ENCODE data around the gene MPPED1.

MPPED1 gene

DNA sequence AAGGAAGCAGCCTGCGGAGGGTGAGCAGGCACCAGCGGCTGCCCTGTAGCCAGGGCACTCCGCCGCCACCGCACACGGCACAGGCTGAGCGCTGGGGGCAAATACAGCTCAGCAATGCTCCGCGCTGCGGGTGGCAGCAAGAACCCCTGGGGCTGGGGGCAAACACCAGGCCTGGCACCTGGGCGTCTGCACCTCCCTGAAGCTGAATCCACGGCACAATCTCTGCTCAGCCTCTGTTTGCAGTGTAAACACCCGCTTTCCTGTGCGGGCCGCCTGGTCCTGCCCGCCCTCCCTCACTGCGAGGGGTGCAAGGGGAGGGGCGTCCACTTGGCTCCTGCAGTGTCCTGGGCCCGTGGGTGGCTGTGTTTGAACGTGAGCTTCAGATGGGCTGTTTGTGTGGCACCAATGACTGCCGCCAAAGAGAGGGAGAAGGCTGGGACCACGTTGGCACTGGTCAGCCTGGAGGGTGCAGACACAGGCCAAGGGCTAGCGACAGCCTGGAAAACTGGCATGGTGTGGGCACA lies 14.8 kb upstream of the MPPED1 start:
- TF ChIP-seq CTCF (IDR thresholded peaks at IDR 0.05; ENCODE audit: control insufficient read depth, insufficient read depth, low read depth, low read length, missing control alignments), result no peak
- H3K4me3 ChIP-seq (ENCODE audit: control insufficient read depth, low read depth, low read length), result no peak overlapping the region
- no peak for DNase-seq (ENCODE audit: low read depth)

GRCh38 chr22:43397766-43398165 lies 14.0 kb upstream of the MPPED1 start:
- no peak overlapping the region for H3K4me3 ChIP-seq (ENCODE audit: control insufficient read depth, low read depth, low read length)
- DNase-seq (ENCODE audit: low read depth), result no peak
- no peak for TF ChIP-seq CTCF (IDR thresholded peaks at IDR 0.05; ENCODE audit: control insufficient read depth, insufficient read depth, low read depth, low read length, missing control alignments)

DNA sequence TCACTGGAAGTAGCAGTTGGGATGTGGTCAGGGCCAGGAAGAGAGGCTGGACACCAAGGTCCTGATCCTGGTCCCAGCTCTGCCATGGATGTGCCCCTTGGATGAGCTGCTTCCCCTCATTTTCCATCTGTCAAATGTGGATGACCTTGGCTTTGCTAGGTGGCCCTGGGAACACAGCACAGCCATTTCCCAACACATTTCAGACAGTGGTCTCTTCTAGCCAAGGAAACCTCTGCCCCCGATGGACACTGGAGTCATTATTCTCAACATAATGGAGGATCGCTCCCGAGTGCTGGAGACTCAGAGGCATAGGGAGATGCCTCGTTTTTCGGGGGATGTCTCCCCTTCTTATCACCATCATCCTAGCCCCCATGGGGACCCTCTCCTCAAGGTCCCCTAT lies 13.6 kb upstream of the MPPED1 start:
- H3K4me3 ChIP-seq (ENCODE audit: control insufficient read depth, low read depth, low read length), result no peak overlapping the region
- DNase-seq (ENCODE audit: low read depth), result no peak
- TF ChIP-seq CTCF (IDR thresholded peaks at IDR 0.05; ENCODE audit: control insufficient read depth, insufficient read depth, low read depth, low read length, missing control alignments), result no peak

DNA sequence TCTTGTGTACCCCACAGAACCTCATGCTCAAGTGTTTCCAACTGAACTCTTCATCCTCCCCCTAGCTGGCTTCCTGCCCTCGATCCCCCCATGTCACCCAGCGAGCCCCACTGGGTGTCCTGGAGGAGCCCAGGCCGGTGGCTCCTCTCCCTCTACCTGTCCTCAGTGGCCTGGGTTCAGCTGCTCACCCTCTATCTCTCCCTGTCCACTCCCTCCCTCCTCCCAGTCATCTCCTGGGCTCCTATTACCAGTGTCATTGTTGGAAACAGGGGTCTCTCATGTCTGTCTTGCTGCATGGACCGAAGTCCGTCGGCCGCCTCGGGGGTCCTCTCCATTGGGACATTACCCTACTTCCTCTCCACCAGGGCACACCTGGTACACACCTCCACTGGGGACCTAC lies 12.9 kb upstream of the MPPED1 start:
- H3K4me3 ChIP-seq (ENCODE audit: control insufficient read depth, low read depth, low read length), result no peak overlapping the region
- TF ChIP-seq CTCF (IDR thresholded peaks at IDR 0.05; ENCODE audit: control insufficient read depth, insufficient read depth, low read depth, low read length, missing control alignments), result no peak
- DNase-seq (ENCODE audit: low read depth), result no peak

DNA sequence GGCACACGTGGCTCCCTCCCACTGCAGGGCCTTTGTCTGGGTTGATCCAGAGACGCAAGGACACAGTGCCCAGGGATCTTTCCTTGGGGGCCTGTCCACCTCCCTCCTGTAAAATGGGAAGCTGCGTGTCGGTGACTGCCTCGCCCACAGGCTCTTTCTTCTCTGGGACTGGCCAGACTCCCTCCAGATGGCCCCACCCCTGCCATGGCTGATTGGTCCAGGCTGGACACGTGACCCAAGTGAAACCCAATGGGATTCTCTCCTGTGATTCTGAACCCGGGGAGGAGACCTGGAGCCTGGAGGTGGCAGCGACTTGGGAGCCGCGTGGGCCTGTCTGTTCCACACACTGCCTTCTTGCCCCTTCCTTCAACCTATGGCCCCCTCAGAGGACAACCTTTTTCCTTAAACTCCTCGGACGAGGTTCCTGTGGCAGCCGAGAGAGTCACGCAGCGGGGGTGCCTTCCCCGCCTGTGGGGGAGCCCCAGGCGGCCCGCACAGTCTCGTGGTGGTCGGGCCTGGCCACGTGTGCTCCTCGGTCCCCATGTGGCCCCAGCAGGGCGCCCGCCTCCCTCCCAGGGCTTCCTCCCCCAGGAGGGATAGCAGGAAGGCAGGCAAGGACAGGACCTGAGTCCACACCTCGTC lies 12.4 kb upstream of the MPPED1 start:
- no peak overlapping the region for H3K4me3 ChIP-seq (ENCODE audit: control insufficient read depth, low read depth, low read length)
- no peak for TF ChIP-seq CTCF (IDR thresholded peaks at IDR 0.05; ENCODE audit: control insufficient read depth, insufficient read depth, low read depth, low read length, missing control alignments)
- DNase-seq (ENCODE audit: low read depth), result no peak

DNA sequence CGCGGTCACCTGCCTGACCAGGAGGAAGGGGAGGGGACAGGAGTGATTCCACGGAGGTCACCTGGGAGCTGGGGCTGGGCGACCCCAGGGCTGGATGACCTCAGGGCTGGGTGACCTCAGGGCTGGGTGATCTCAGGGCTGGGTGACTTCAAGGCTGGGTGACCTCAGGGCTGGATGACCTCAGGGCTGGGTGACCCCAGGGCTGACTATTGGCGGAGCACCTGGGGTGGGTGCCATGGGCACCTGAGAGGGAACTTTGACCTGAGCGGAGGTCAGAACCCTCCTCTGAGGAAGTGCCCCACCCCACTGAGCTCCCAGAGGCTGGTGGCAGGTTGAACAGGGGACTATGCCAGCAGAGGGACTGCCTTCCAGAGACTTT lies 11.8 kb upstream of the MPPED1 start:
- no peak for TF ChIP-seq CTCF (IDR thresholded peaks at IDR 0.05; ENCODE audit: control insufficient read depth, insufficient read depth, low read depth, low read length, missing control alignments)
- no peak overlapping the region for H3K4me3 ChIP-seq (ENCODE audit: control insufficient read depth, low read depth, low read length)
- DNase-seq (ENCODE audit: low read depth), result no peak
